ENCODE data around the gene JMJD8.

JMJD8 gene

GRCh38 chr16:711548-712320 is 27.6 kb upstream of the JMJD8 start:
- H3K27ac ChIP-seq: no peak overlapping the region
- H3K27me3 ChIP-seq (replicated peaks): peaks cover 10% of the 10 kb centered on the region
- TF ChIP-seq CTCF (IDR thresholded peaks at IDR 0.05; ENCODE audit: low read depth, low read length, missing control alignments): peak; percentile 83
- no peaks in the 10 kb centered on the region for H3K36me3 ChIP-seq (replicated peaks)
- in situ Hi-C loops (cut with HindIII; ENCODE audit: low pct_ligation_motif_present, low sequenced_read_pairs): loop anchor here (25.0 kb wide), 1 partner anchor 276 kb away; the partner anchor contains the start of gene SOX8
- no peak overlapping the region for H3K4me3 ChIP-seq (ENCODE audit: low read depth, low read length)
- DNase-seq: peak; percentile 46

GRCh38 chr16:711084-711483 is 26.9 kb upstream of the JMJD8 start:
- Histone ChIP-seq H3K27me3 (replicated peaks) (peaks cover 16% of the 10 kb centered on the region), H3K4me3 (ENCODE audit: low read depth, low read length) (no peak overlapping the region), H3K36me3 (replicated peaks) (no peaks in the 10 kb centered on the region), H3K27ac (no peak overlapping the region)
- in situ Hi-C loops (cut with HindIII; ENCODE audit: low pct_ligation_motif_present, low sequenced_read_pairs): loop anchor here (25.0 kb wide), 1 partner anchor 276 kb away; the partner anchor contains the start of gene SOX8
- DNase-seq: no peak
- no peak for TF ChIP-seq CTCF (IDR thresholded peaks at IDR 0.05; ENCODE audit: low read depth, low read length, missing control alignments)

- no peak overlapping the region for H3K27ac ChIP-seq
- TF ChIP-seq CTCF (IDR thresholded peaks at IDR 0.05; ENCODE audit: low read depth, low read length, missing control alignments): no peak
- no peak overlapping the region for H3K4me3 ChIP-seq (ENCODE audit: low read depth, low read length)
- H3K36me3 ChIP-seq (replicated peaks): no peaks in the 10 kb centered on the region
- no peak for DNase-seq
- in situ Hi-C loops (cut with HindIII; ENCODE audit: low pct_ligation_motif_present, low sequenced_read_pairs): loop anchor here (25.0 kb wide), 1 partner anchor 277 kb away; the partner anchor contains the start of gene SOX8
- peaks cover 19% of the 10 kb centered on the region for H3K27me3 ChIP-seq (replicated peaks)
Measured at GRCh38 chr16:710500-711075, 26.5 kb upstream of the JMJD8 start.

- DNase-seq: peak; percentile 96
- TF ChIP-seq CTCF (IDR thresholded peaks at IDR 0.05; ENCODE audit: low read depth, low read length, missing control alignments): no peak
- in situ Hi-C loops (cut with HindIII; ENCODE audit: low pct_ligation_motif_present, low sequenced_read_pairs): loop anchor here (25.0 kb wide), 1 partner anchor 277 kb away; the partner anchor contains the start of gene SOX8
- Histone ChIP-seq H3K27me3 (replicated peaks) (peaks cover 24% of the 10 kb centered on the region), H3K36me3 (replicated peaks) (no peaks in the 10 kb centered on the region), H3K4me3 (ENCODE audit: low read depth, low read length) (no peak overlapping the region), H3K27ac (no peak overlapping the region)
Measured at GRCh38 chr16:709566-710499, 25.7 kb upstream of the JMJD8 start.

GRCh38 chr16:708959-709358 is 24.8 kb upstream of the JMJD8 start:
- H3K4me3 ChIP-seq (ENCODE audit: low read depth, low read length): no peak overlapping the region
- TF ChIP-seq CTCF (IDR thresholded peaks at IDR 0.05; ENCODE audit: low read depth, low read length, missing control alignments): no peak

More at GRCh38 chr16:708959-709358, 24.8 kb upstream of the JMJD8 start:
- Histone ChIP-seq H3K36me3 (replicated peaks) (no peaks in the 10 kb centered on the region), H3K27ac (no peak overlapping the region), H3K27me3 (replicated peaks) (peaks cover 33% of the 10 kb centered on the region)
- in situ Hi-C loops (cut with HindIII; ENCODE audit: low pct_ligation_motif_present, low sequenced_read_pairs): loop anchor here (25.0 kb wide), 1 partner anchor 278 kb away; the partner anchor contains the start of gene SOX8
- no peak for DNase-seq
